ENCODE results near the gene YDJC. TPM values are rescaled to one million over a fixed set of nuclear protein-coding genes. Genes with fewer than 3 reads are reported as not detected.
"Not testable (repeated sequence)": the region's sequence is repeated elsewhere in the genome, so short reads cannot be mapped to it uniquely, and the experiment has no call there.

Gene YDJC, protein sequence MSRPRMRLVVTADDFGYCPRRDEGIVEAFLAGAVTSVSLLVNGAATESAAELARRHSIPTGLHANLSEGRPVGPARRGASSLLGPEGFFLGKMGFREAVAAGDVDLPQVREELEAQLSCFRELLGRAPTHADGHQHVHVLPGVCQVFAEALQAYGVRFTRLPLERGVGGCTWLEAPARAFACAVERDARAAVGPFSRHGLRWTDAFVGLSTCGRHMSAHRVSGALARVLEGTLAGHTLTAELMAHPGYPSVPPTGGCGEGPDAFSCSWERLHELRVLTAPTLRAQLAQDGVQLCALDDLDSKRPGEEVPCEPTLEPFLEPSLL
- total RNA-seq: 54.2 and 56.1 TPM in 2 replicates

GRCh38 chr22:21629255-21630149, at the start of gene YDJC:
Gene YDJC (minus strand): TSS chr22:21630022. CDS start chr22:21630014, 8 bp downstream.
- H3K9me3 Mint-ChIP-seq: no peaks in the 10 kb centered on the region
- H3K4me1 Mint-ChIP-seq: peaks cover 39% of the 10 kb centered on the region

GRCh38 chr22:21679383-21679782, 49.6 kb upstream of the YDJC start:
- H3K4me1 Mint-ChIP-seq: peaks cover 4% of the 10 kb centered on the region
- H3K9me3 Mint-ChIP-seq: no peaks in the 10 kb centered on the region
- no peak overlapping the region for H3K27ac Mint-ChIP-seq
- intact Hi-C loops (cut with micrococcal nuclease): no loop called here
- DNase-seq: no peak
- H3K4me3 Mint-ChIP-seq: no peak overlapping the region
- peaks cover 39% of the 10 kb centered on the region for H3K36me3 Mint-ChIP-seq (ENCODE audit: low read depth)
- no peaks in the 10 kb centered on the region for H3K27me3 Mint-ChIP-seq

More at GRCh38 chr22:21629255-21630149, at the start of gene YDJC:
- H3K36me3 Mint-ChIP-seq (ENCODE audit: low read depth): peaks cover 28% of the 10 kb centered on the region
- intact Hi-C loops (cut with micrococcal nuclease): loop anchor here (1.0 to 5.0 kb wide), 2 partner anchors 13 to 42 kb away; partner anchors contain the start of gene SDF2L1
- H3K27me3 Mint-ChIP-seq: no peaks in the 10 kb centered on the region
- peak within 1 kb of the TSS; percentile 94 for H3K27ac Mint-ChIP-seq
- peak; percentile 99 for DNase-seq
- H3K4me3 Mint-ChIP-seq: peak within 1 kb of the TSS; percentile 90

- DNase-seq; H3K27ac Mint-ChIP-seq; H3K4me1 Mint-ChIP-seq; H3K9me3 Mint-ChIP-seq; H3K4me3 Mint-ChIP-seq; intact Hi-C loops (cut with micrococcal nuclease); H3K27me3 Mint-ChIP-seq: not testable (repeated sequence)
- H3K36me3 Mint-ChIP-seq (ENCODE audit: low read depth): peaks cover 41% of the 10 kb centered on the region
Observed at GRCh38 chr22:21678842-21679241, 49.0 kb upstream of the YDJC start.

DNA sequence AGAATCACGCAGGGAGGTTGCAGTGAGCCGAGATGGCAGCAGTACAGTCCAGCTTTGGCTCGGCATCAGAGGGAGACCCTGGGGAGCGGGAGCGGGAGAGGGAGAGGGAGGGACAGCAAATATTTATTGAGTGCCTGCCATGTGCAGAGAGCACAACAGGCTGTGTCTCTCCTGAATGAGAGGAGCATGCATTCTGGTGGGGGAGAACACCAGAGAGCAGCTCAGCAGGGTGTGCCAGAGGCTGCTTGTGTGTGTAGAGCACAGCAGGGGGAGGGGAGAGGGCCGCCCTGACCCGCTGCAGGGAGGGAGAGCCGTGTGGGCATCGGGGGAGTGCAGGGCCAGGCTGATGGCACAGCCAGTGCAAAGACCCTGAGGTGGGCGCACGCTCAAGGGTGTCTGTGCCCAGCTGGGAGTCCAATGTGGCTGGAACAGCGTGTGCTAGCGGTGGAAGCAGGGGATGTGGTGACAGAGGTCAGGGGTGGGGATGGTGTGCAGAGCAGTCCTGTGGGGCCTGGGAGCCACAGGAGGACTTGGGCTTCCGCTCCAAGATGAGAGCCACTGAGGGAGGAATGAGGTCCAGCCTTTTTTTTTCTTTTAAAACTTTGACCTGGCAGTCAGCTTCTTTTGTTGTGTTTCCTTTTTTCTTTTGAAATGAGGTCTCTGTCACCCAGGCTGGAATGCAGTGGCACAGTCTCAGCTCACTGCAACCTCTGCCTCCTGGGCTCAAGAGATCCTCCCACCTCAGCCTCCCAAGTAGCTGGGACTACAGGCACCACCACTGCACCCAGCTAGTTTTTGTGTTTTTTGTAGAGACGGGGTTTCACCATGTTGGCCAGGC, 48.0 kb upstream of the YDJC start:
- intact Hi-C loops (cut with micrococcal nuclease): no loop called here
- no peak overlapping the region for H3K27ac Mint-ChIP-seq
- H3K27me3 Mint-ChIP-seq: no peaks in the 10 kb centered on the region
- peaks cover 4% of the 10 kb centered on the region for H3K4me1 Mint-ChIP-seq
- peaks cover 42% of the 10 kb centered on the region for H3K36me3 Mint-ChIP-seq (ENCODE audit: low read depth)
- DNase-seq: no peak
- H3K4me3 Mint-ChIP-seq: no peak overlapping the region
- H3K9me3 Mint-ChIP-seq: no peaks in the 10 kb centered on the region

GRCh38 chr22:21674638-21675245, 44.9 kb upstream of the YDJC start:
- H3K27me3 Mint-ChIP-seq: no peaks in the 10 kb centered on the region
- H3K27ac Mint-ChIP-seq: no peak overlapping the region
- no peaks in the 10 kb centered on the region for H3K9me3 Mint-ChIP-seq
- DNase-seq: no peak
- H3K36me3 Mint-ChIP-seq (ENCODE audit: low read depth): peaks cover 52% of the 10 kb centered on the region
- peaks cover 2% of the 10 kb centered on the region for H3K4me1 Mint-ChIP-seq
- intact Hi-C loops (cut with micrococcal nuclease): no loop called here
- no peak overlapping the region for H3K4me3 Mint-ChIP-seq

- no peaks in the 10 kb centered on the region for H3K27me3 Mint-ChIP-seq
- no peak for DNase-seq
- no peak overlapping the region for H3K4me3 Mint-ChIP-seq
- H3K4me1 Mint-ChIP-seq: peaks cover 5% of the 10 kb centered on the region
- H3K27ac Mint-ChIP-seq: no peak overlapping the region
- H3K9me3 Mint-ChIP-seq: no peaks in the 10 kb centered on the region
- intact Hi-C loops (cut with micrococcal nuclease): no loop called here
- peaks cover 56% of the 10 kb centered on the region for H3K36me3 Mint-ChIP-seq (ENCODE audit: low read depth)
Observed at GRCh38 chr22:21673534-21674321, 43.9 kb upstream of the YDJC start.

DNA sequence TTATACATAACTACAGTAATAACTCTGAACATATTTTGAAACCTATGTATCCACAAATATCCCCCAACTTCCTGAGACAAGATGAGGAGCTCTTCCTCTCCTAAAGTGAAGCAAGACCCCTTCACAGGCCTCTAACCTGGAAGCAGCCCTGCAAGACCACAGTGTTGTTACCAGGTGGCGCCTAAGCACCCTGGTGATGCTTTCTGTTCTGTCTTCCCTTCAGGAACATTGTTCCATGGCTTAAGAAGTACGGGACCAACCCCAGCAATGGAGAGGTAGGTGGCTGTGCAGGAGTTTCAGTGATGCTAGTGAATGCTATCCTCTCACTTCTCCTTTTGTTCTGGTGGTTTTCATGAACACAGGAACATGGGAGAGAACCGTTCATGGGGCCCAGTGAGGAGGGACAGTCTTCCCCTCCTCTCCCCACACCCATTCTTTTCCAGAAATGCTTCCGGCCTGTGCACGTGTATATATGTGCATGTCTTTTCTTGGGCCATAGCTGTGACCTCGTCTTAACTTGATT, 42.3 kb upstream of the YDJC start:
- DNase-seq: no peak
- Mint-ChIP-seq H3K4me1 (peaks cover 10% of the 10 kb centered on the region), H3K27ac (no peak overlapping the region), H3K9me3 (no peaks in the 10 kb centered on the region), H3K27me3 (no peaks in the 10 kb centered on the region), H3K36me3 (ENCODE audit: low read depth) (peaks cover 51% of the 10 kb centered on the region), H3K4me3 (no peak overlapping the region)
- intact Hi-C loops (cut with micrococcal nuclease): no loop called here

DNA sequence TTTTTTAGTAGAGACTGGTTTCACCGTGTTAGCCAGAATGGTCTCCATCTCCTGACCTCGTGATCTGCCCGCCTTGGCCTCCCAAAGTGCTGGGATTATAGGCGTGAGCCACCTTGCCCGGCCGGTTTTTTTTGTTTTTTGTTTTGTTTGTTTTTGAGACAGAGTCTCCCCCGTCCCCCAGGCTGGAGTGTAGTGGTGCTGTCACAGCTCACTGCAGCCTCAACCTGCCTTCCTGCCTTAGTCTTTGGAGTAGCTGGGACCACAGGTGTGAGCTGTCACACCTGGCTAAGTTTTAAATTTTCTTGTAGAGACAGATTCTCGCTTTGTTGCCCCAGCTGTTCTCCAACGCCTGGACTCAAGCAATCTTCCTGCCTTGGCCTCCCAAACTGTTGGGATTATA, 39.2 kb upstream of the YDJC start:
- Mint-ChIP-seq H3K9me3 (no peaks in the 10 kb centered on the region), H3K27me3 (no peaks in the 10 kb centered on the region), H3K36me3 (ENCODE audit: low read depth) (peaks cover 29% of the 10 kb centered on the region), H3K27ac (no peak overlapping the region), H3K4me1 (peaks cover 22% of the 10 kb centered on the region), H3K4me3 (no peak overlapping the region)
- DNase-seq: no peak
- intact Hi-C loops (cut with micrococcal nuclease): no loop called here

- no peak for DNase-seq
- H3K27me3 Mint-ChIP-seq: no peaks in the 10 kb centered on the region
- peak overlapping the region; percentile 93 for H3K4me3 Mint-ChIP-seq
- intact Hi-C loops (cut with micrococcal nuclease): loop anchor here (1.0 kb wide), 1 partner anchor 69 kb away; the partner anchor contains the start of gene YPEL1
- H3K4me1 Mint-ChIP-seq: peaks cover 22% of the 10 kb centered on the region
- H3K9me3 Mint-ChIP-seq: no peaks in the 10 kb centered on the region
- peak overlapping the region; percentile 96 for H3K27ac Mint-ChIP-seq
- H3K36me3 Mint-ChIP-seq (ENCODE audit: low read depth): peaks cover 16% of the 10 kb centered on the region
Observed at GRCh38 chr22:21666786-21667185, 37.0 kb upstream of the YDJC start.

GRCh38 chr22:21665047-21665851, 35.4 kb upstream of the YDJC start:
- H3K4me1 Mint-ChIP-seq: peaks cover 22% of the 10 kb centered on the region
- peak overlapping the region; percentile 93 for H3K4me3 Mint-ChIP-seq
- no peaks in the 10 kb centered on the region for H3K9me3 Mint-ChIP-seq
- intact Hi-C loops (cut with micrococcal nuclease): no loop called here
- peaks cover 7% of the 10 kb centered on the region for H3K36me3 Mint-ChIP-seq (ENCODE audit: low read depth)
- DNase-seq: no peak
- H3K27ac Mint-ChIP-seq: peak overlapping the region; percentile 96
- H3K27me3 Mint-ChIP-seq: no peaks in the 10 kb centered on the region

GRCh38 chr22:21663738-21664137, 33.9 kb upstream of the YDJC start:
- Mint-ChIP-seq H3K36me3 (ENCODE audit: low read depth) (peaks cover 2% of the 10 kb centered on the region), H3K4me1 (peaks cover 17% of the 10 kb centered on the region), H3K27ac (peak overlapping the region; percentile 46), H3K4me3 (peak overlapping the region; percentile 10), H3K27me3 (no peaks in the 10 kb centered on the region), H3K9me3 (no peaks in the 10 kb centered on the region)
- no peak for DNase-seq
- intact Hi-C loops (cut with micrococcal nuclease): no loop called here

GRCh38 chr22:21661991-21662390, 32.2 kb upstream of the YDJC start:
- H3K27me3 Mint-ChIP-seq: no peaks in the 10 kb centered on the region
- H3K4me1 Mint-ChIP-seq: peaks cover 15% of the 10 kb centered on the region
- no peak overlapping the region for H3K4me3 Mint-ChIP-seq
- peaks cover under 1% of the 10 kb centered on the region for H3K36me3 Mint-ChIP-seq (ENCODE audit: low read depth)
- no peak for DNase-seq
- intact Hi-C loops (cut with micrococcal nuclease): no loop called here
- no peaks in the 10 kb centered on the region for H3K9me3 Mint-ChIP-seq
- H3K27ac Mint-ChIP-seq: no peak overlapping the region
